Small intestine (tissue), 7 donors: Measurements from ENCODE around the gene DUSP9. TPM values are rescaled to one million over a fixed set of nuclear protein-coding genes. Genes with fewer than 3 reads are reported as not detected.
"Not testable (repeated sequence)": the region's sequence is repeated elsewhere in the genome, so short reads cannot be mapped to it uniquely, and the experiment has no call there.

ENCODE experiments used
- DNase-seq, 2 donors: peaks; one replicate each; pipeline versions ENCODE4 v3.0.0 to v3.0.0-alpha.2; 2013
- FAIRE-seq: peaks from 2 replicates; lab custom pipeline; 2012; peaks lifted over from hg19 to GRCh38; lab: Jason Lieb, UNC
- H3K27ac ChIP-seq, 3 donors: one replicate each; pipeline ENCODE4 v1.5.1; 2013; ENCODE audit warnings: low read length in 2 of 3, mild to moderate bottlenecking in 2 of 3, control low read depth in 1 of 3, inconsistent platforms in 1 of 3, low read depth in 1 of 3, moderate library complexity in 1 of 3
- H3K27me3 ChIP-seq, 3 donors: one replicate each; pipeline ENCODE4 v1.6.1; 2013; ENCODE audit warnings: low read length in 3 of 3, inconsistent platforms in 1 of 3; ENCODE audit not compliant: control insufficient read depth in 3 of 3, insufficient read depth in 3 of 3
- H3K36me3 ChIP-seq, 3 donors: one replicate each; pipeline ENCODE4 v1.6.1; 2013; ENCODE audit warnings: low read length in 3 of 3, inconsistent platforms in 1 of 3, low read depth in 1 of 3, mild to moderate bottlenecking in 1 of 3, moderate library complexity in 1 of 3; ENCODE audit not compliant: control insufficient read depth in 3 of 3, insufficient read depth in 2 of 3
- H3K4me1 ChIP-seq, 3 donors: one replicate each; pipeline ENCODE4 v1.6.1; 2013; ENCODE audit warnings: low read length in 2 of 3, inconsistent platforms in 1 of 3, low read depth in 1 of 3, mild to moderate bottlenecking in 1 of 3, moderate library complexity in 1 of 3; ENCODE audit not compliant: control insufficient read depth in 3 of 3, insufficient read depth in 2 of 3
- H3K4me3 ChIP-seq, 3 donors: one replicate each; pipeline ENCODE4 v1.5.1; 2013; ENCODE audit warnings: low read length in 3 of 3, control low read depth in 1 of 3, inconsistent platforms in 1 of 3, low read depth in 1 of 3, mild to moderate bottlenecking in 1 of 3, moderate library complexity in 1 of 3
- H3K9me3 ChIP-seq, 2 donors: one replicate each; pipeline ENCODE4 v1.6.1; 2013; ENCODE audit warnings: low read depth in 1 of 2, low read length in 1 of 2; ENCODE audit not compliant: control insufficient read depth in 2 of 2, insufficient read depth in 1 of 2
- WGBS, 3 donors: extraction: QIAGEN DNeasy Blood & Tissue Kit; methylation state at CpG; one replicate each; pipeline ENCODE4 v1.1.7; 2013; 5-methylcytosine and 5-hydroxymethylcytosine counted together
- polyA plus RNA-seq, 4 donors: library from polyadenylated mRNA; stranded (reverse) in 3 of 4; unstranded in 1 of 4; fragments of 200-250 nt in 3 of 4; fragments of 120-200 nt in 1 of 4; gene quantifications; one replicate each; pipeline versions ENCODE4 v1.2.1 to v1.2.3, GENCODE V29; 2013
- donor health status: healthy with polysubstance abuse.
- donor health status: control.
- donor health status: control.
- donor health status: Bipolar disorder and iron deficiency.
- donor health status: healthy.

Gene DUSP9
- polyA plus RNA-seq, 4 donors, result 0.06 to 5.5 TPM; not detected in 2

DNA sequence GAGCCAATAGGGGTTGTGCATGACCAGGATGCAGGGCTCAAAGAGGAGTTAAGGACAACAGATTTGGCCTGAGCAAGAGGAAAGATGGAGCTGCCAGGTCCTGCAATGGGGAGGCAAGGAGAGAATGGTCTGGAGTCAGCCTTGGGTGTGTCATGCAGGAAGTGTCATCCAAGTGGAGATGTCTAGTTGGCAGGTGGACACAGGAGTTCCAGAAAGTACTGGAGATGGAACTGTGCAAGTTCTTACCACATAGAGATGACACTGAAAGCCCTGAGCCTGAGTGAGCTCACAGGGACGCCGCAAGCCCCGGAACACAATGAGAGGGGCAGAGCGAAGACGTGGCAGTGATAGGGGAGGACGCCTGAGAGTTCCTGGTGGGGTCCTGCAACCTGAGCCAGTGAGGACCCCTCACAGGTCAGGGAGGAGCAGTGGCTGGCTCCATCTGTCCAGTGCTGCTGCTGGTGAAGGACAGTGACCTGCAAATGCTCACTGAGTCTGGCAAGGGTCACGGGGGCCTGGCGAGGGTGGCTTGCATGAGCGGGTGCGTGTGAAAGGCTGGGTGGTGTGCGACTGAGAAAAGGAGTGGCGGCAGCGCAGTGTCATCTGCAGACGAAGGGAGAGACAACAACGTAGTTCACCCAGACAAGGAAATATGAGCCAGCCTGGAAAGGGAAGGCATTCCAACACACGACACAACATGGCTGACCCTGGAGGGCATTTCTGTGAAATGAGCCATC lies 50.2 kb downstream of the DUSP9 start:
- not testable (repeated sequence) for H3K4me3 ChIP-seq, DNase-seq, FAIRE-seq, H3K9me3 ChIP-seq, H3K27me3 ChIP-seq, H3K27ac ChIP-seq
- peaks cover 0 to 29% (median 0%) of the 10 kb centered on the region in 3 donors for H3K4me1 ChIP-seq
- peaks cover 0 to 90% (median 0%) of the 10 kb centered on the region in 3 donors for H3K36me3 ChIP-seq
- 89 to 95% (median 94%) methylated on average over 16 of the region's 16 CpGs for WGBS, 3 donors

DNA sequence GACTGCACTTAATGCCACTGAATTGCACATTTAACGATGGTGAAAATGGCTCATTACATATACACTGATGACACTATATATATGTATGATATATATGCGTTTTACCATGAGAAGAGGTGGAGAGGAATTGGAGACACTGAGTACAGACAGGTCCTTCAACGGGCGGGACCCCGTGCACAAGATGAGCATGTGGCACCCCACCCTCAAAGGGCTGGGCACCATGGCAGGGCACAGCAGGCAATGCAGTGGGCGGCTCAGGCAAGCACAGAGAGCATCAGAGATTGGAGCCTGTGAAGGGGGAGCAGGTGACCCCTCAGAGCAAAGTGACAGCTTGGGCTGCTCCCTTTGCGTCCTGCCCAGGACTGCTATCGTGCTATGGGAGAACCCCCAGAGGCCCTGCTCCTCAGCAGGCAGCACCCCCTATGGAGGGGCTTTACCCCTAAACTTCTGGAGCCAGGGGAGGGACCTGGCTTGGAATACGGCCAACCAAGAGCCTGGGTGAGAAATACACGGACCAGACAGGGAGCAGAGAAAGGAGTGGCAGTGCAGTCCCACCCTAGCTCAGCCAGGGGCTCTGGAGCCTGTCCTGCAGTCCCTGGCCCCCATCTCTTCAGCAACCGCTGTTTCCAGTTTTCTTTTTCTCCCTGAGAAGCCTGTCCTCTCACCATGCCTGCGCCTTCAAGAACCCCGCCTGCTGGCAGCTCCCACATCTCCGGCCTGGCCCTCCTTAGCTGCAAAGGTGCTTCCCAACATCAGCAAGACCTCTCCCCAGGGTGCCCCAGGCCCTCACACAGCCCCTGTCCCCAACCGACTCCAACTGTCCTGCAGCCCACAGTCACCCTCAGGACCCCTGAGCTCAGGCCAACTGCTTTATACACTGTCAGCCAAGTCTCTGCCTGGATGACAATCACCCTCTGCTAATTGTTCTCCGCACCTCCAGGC lies 51.2 kb downstream of the DUSP9 start:
- Histone ChIP-seq H3K27me3 (no peaks in the 10 kb centered on the region), H3K4me1 (peaks cover 0 to 35% (median 0%) of the 10 kb centered on the region in 3 donors), H3K27ac (peak overlapping the region; percentile 69 to 94 (median 77)), H3K36me3 (peaks cover 0 to 90% (median 0%) of the 10 kb centered on the region in 3 donors), H3K9me3 (no peaks in the 10 kb centered on the region), H3K4me3 (no peak overlapping the region)
- no peak for FAIRE-seq
- 81 to 89% (median 85%) methylated on average over 12 to 14 of the region's 16 CpGs for WGBS, 3 donors
- no peak for DNase-seq

GRCh38 chrX:153699210-153699783 lies 52.3 kb downstream of the DUSP9 start:
- not testable (repeated sequence) for H3K27me3 ChIP-seq, H3K9me3 ChIP-seq, H3K4me3 ChIP-seq
- Histone ChIP-seq H3K27ac (peak overlapping the region; percentile 80 to 94 (median 93)), H3K36me3 (peaks cover 0 to 90% (median 6%) of the 10 kb centered on the region in 3 donors), H3K4me1 (peaks cover 0 to 39% (median 0%) of the 10 kb centered on the region in 3 donors)
- peak; percentile 85 to 94 for DNase-seq
- 29 to 63% (median 62%) methylated on average over 8 to 16 of the region's 16 CpGs for WGBS, 3 donors
- FAIRE-seq, result peak; percentile 55

- H3K27me3 ChIP-seq, FAIRE-seq, H3K4me3 ChIP-seq, H3K9me3 ChIP-seq: not testable (repeated sequence)
- WGBS, 3 donors, result 31 to 67% (median 56%) methylated on average over 5 to 18 of the region's 18 CpGs
- peak in 1 of 2 donors; percentile 74 for DNase-seq
- Histone ChIP-seq H3K36me3 (peaks cover 0 to 91% (median 6%) of the 10 kb centered on the region in 3 donors), H3K27ac (peak overlapping the region; percentile 80 to 94 (median 93)), H3K4me1 (peaks cover 0 to 39% (median 0%) of the 10 kb centered on the region in 3 donors)
Observed at GRCh38 chrX:153699784-153700371, 52.9 kb downstream of the DUSP9 start.

DNA sequence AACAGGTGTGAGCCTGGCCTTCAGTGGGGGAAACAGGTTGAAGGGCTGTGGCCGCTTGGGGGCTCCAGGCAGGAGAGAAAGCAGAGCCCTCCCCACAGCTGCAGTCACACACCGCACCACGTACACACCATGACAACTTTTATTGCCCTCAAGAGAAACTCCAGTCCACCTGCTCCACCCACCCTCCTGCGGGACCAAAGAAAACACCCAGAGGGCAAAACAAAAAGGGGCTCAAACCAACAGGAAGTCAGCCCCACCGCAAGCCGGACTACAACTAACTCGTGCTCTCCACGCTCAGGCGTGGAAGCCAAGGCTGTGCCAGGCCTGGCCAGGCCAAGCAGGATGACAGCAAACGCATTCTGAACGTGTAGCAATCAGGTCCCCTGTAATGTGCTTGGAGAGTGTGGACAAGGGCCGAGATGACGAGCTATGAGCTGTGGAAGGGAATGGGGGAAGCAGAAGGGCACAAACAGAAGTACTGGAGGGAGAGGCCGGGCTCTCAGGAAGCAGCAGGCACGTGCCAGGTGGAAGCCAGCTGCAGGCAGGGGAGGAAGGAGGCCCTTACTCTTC lies 53.5 kb downstream of the DUSP9 start:
- FAIRE-seq (no peak), DNase-seq (no peak)
- H3K36me3 ChIP-seq, result peaks cover 0 to 94% (median 6%) of the 10 kb centered on the region in 3 donors
- peaks cover 0 to 39% (median 0%) of the 10 kb centered on the region in 3 donors for H3K4me1 ChIP-seq
- H3K9me3 ChIP-seq, result no peaks in the 10 kb centered on the region
- H3K27ac ChIP-seq, result peak overlapping the region; percentile 80 to 94 (median 93)
- no peaks in the 10 kb centered on the region for H3K27me3 ChIP-seq
- no peak overlapping the region for H3K4me3 ChIP-seq
- WGBS, 3 donors, result 46 to 55% (median 54%) methylated on average over 11 to 15 of the region's 15 CpGs

Other genes with a start within 250 kb of the DUSP9 start
- not detected for gene PNMA6E, start 245.9 kb upstream of the DUSP9 start, polyA plus RNA-seq
- gene ZFP92, start 235.7 kb upstream of the DUSP9 start, polyA plus RNA-seq, result 1 to 10 TPM in 1 of 4 donors, under 1 TPM in 2, not detected in 1; 0.27 to 3.8 (median 0.42) TPM
- under 1 TPM in 3 of 4 donors, not detected in 1; 0.45 to 0.81 (median 0.47) TPM for gene TREX2, start 201.1 kb upstream of the DUSP9 start, polyA plus RNA-seq
- 10 to 100 TPM; 20.8 to 30.8 (median 24.2) TPM for gene HAUS7, start 176.6 kb upstream of the DUSP9 start, polyA plus RNA-seq
- gene BGN, start 152.2 kb upstream of the DUSP9 start, polyA plus RNA-seq, result 10 to 100 TPM in 2 of 4 donors, 1 to 10 TPM in 2; 3.1 to 23.2 (median 12.6) TPM
- under 1 TPM in 2 of 4 donors, not detected in 2; 0.30 to 0.36 TPM for gene ATP2B3, start 129.6 kb upstream of the DUSP9 start, polyA plus RNA-seq
- gene CCNQ, start 48.1 kb upstream of the DUSP9 start, polyA plus RNA-seq, result 10 to 100 TPM; 14.9 to 41.9 (median 34.4) TPM
- 10 to 100 TPM in 1 of 4 donors, 1 to 10 TPM in 2, not detected in 1; 1.1 to 54.5 (median 1.4) TPM for gene PNCK, start 26.6 kb downstream of the DUSP9 start, polyA plus RNA-seq
- 100 to 1,000 TPM in 1 of 4 donors, 10 to 100 TPM in 3; 34.0 to 140 (median 59.2) TPM for gene SLC6A8, start 40.7 kb downstream of the DUSP9 start, polyA plus RNA-seq
- gene BCAP31, start 77.2 kb downstream of the DUSP9 start, polyA plus RNA-seq, result 100 to 1,000 TPM in 2 of 4 donors, 10 to 100 TPM in 2; 68.4 to 243 (median 152) TPM
- 10 to 100 TPM; 10.1 to 37.3 (median 20.4) TPM for gene ABCD1, start 77.7 kb downstream of the DUSP9 start, polyA plus RNA-seq
- 1 to 10 TPM in 1 of 4 donors, under 1 TPM in 2, not detected in 1; 0.54 to 1.6 (median 0.66) TPM for gene PLXNB3, start 117.0 kb downstream of the DUSP9 start, polyA plus RNA-seq
- gene SRPK3, start 133.8 kb downstream of the DUSP9 start, polyA plus RNA-seq, result 1 to 10 TPM in 1 of 4 donors, under 1 TPM in 2, not detected in 1; 0.15 to 1.1 (median 0.27) TPM
- gene IDH3G, start 147.2 kb downstream of the DUSP9 start, polyA plus RNA-seq, result 100 to 1,000 TPM in 1 of 4 donors, 10 to 100 TPM in 3; 59.9 to 114 (median 85.5) TPM
- gene SSR4, start 147.5 kb downstream of the DUSP9 start, polyA plus RNA-seq, result 100 to 1,000 TPM; 288 to 694 (median 446) TPM
- 10 to 100 TPM in 1 of 4 donors, 1 to 10 TPM in 2, under 1 TPM in 1; 0.22 to 11.5 (median 2.4) TPM for gene PDZD4, start 183.3 kb downstream of the DUSP9 start, polyA plus RNA-seq
- gene L1CAM, start 239.0 kb downstream of the DUSP9 start, polyA plus RNA-seq, result 10 to 100 TPM in 1 of 4 donors, 1 to 10 TPM in 1, under 1 TPM in 1, not detected in 1; 0.54 to 16.3 (median 2.1) TPM